ENCODE measurements around the gene METTL23.

Gene METTL23, protein sequence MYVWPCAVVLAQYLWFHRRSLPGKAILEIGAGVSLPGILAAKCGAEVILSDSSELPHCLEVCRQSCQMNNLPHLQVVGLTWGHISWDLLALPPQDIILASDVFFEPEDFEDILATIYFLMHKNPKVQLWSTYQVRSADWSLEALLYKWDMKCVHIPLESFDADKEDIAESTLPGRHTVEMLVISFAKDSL

DNA sequence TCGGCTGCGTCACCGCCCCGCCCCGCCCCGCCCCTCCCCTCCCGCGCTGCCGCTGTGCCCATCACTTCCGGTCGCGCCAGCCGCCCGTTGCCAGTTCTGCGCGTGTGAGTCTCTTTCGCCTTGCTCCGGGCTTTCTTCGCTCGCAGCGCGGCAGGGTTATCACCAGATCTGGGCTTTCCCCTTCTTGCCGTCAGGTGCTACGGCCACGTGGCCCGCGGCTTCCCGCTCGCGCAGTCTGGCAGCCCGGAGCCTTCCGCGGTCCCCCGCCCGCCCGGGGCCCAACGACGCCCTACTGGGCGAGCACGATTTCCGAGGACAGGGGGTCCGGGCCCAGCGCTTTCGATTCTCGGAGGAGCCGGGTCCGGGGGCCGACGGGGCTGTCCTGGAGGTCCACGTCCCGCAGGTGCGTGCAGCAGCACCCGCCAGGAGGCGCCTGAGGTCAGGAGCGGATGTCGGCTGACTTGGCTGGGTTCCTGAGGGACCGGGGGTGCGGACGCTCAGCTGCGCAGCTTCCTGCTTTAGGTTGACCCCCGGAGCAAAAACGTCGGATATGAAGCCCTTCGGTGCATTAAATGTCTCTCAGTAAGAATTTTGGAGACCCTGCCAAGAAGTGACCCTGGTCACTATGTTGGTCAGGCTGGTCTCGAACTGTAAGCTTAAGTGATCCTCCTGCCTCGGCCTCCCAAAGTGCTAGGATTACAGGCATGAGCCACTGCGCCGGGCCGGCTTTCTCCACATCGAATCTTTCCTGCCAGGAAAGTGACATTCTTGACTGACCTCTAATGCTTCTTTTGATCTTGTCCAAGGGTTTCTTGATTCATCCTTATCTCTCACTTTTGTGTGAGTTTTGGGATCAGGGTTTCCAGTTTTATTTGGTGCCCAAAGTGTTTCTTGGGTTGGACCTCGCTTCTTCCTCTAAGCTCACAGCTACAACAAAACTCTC, at the start of gene METTL23:
METTL23 (plus strand) TSS at position 64 of the 943 bp plus-strand sequence. CDS start 2,872 bp downstream, outside the sequence.
- Mint-ChIP-seq H3K9me3 (no peaks in the 10 kb centered on the region), H3K4me3 (peak within 1 kb of the TSS; percentile 97), H3K4me1 (ENCODE audit: low read depth) (peaks cover 59% of the 10 kb centered on the region), H3K27ac (peak within 1 kb of the TSS; percentile 99), H3K36me3 (ENCODE audit: low read depth) (peaks cover 94% of the 10 kb centered on the region), H3K27me3 (no peaks in the 10 kb centered on the region)
- DNase-seq = peak; percentile 88

DNA sequence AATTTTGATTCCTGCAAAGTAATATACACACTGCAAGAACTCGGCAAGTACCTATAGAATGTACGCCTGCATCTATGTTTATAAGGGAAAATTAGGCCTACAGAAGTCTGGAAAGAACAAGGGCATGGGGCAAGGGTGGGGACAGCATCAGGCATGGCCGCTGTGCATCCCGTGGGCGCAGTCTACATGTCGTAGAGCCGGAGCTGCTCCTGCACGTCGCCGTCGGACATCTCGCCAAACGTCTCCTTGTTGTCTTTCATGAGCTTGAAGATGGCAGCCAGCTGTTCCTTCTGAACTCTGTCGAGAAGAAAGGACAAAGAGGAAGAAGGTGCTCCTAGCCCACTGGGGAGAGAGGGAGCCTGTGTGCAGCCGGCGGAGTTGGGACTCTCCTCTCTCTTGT, 49.2 kb upstream of the METTL23 start:
- H3K4me1 Mint-ChIP-seq (ENCODE audit: low read depth) = peaks cover 21% of the 10 kb centered on the region
- DNase-seq = no peak
- H3K4me3 Mint-ChIP-seq = no peak overlapping the region
- no peaks in the 10 kb centered on the region for H3K36me3 Mint-ChIP-seq (ENCODE audit: low read depth)
- H3K27ac Mint-ChIP-seq = no peak overlapping the region
- no peaks in the 10 kb centered on the region for H3K9me3 Mint-ChIP-seq
- no peaks in the 10 kb centered on the region for H3K27me3 Mint-ChIP-seq

DNA sequence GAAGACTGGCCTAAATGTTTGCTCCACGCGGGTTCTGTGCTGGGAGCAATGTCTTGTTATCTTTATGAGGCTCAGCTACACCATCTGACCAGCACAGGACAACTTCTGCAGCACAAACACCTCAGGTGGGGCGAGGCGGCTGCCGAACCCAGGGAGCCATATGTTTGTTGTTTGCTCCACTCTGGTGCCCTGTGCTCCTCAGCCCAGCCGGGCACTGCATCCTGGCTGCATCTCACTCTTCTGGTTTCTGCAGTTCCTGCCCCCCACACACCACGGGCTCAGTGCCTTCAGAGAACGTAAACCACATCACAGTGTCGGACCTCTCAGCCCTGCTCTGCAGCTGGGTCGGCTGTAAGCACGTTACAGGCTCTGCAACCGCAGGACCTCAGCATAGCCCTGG, 48.3 kb upstream of the METTL23 start:
- no peaks in the 10 kb centered on the region for H3K36me3 Mint-ChIP-seq (ENCODE audit: low read depth)
- no peaks in the 10 kb centered on the region for H3K9me3 Mint-ChIP-seq
- peaks cover 12% of the 10 kb centered on the region for H3K4me1 Mint-ChIP-seq (ENCODE audit: low read depth)
- DNase-seq = peak; percentile 43
- H3K4me3 Mint-ChIP-seq = no peak overlapping the region
- no peaks in the 10 kb centered on the region for H3K27me3 Mint-ChIP-seq
- H3K27ac Mint-ChIP-seq = no peak overlapping the region

DNA sequence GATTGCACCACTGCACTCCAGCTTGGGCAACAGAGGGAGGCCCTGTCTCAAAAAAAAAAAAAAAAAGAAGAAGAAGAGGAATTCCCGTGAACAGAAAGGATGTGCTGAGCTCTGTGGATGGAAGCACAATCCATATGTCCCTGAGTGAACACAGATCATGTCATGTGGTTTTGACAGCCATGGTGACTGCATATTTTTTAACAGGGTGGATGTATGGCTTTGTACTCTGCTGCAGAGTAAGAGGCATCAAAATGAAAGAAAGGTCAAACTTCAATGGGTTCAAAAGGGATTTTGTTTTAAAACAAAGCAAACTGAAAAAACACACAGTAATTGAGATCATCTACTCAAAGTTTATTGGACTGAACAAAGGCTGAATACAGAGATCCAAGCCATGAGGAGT, 47.4 kb upstream of the METTL23 start:
- no peaks in the 10 kb centered on the region for H3K9me3 Mint-ChIP-seq
- no peak for DNase-seq
- no peaks in the 10 kb centered on the region for H3K27me3 Mint-ChIP-seq
- peaks cover 10% of the 10 kb centered on the region for H3K4me1 Mint-ChIP-seq (ENCODE audit: low read depth)
- no peak overlapping the region for H3K4me3 Mint-ChIP-seq
- no peak overlapping the region for H3K27ac Mint-ChIP-seq
- no peaks in the 10 kb centered on the region for H3K36me3 Mint-ChIP-seq (ENCODE audit: low read depth)

DNA sequence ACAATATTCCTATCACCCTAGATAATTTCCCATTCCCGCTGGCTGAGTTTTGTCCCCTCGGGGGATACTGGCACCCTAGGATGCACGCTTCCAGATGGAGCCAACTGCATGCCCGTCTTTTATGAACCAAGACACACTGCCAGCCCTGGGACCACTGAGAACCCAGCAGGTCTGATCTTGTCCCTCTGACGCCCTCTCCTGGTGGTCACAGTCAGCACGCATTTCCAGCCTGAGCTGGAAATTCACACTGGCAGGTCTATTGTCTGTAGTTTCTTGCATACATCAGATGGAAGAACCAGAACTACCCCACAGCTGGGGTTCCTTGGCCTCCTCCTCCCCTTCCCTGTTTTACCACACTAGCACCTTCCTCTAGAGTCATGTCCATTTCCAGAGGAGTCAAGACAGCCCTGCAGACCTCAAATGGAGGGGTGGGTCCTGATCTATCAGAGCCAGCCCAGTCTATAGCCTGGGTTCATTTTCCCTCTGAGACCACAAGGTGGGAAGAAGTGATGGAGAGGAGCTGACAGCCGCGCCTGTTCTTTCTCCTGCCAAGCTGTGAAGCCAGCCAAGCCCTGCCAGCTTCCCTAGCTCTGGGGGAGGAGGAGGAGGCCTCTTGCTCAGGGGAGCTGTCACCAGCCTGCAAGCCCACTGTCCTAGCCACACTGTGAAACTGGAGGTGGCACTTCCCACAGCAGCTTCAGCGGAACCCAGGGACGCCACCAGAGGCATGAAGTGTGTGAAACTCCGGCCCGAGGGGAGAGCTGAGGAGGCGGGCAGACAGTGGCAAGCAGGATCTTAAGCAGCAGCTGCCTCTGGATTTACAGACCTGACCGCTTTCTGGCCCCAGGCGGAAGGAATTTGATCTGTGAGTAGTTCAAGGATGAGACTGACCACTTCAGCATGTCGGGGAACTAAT, 45.2 kb upstream of the METTL23 start:
- no peak overlapping the region for H3K27ac Mint-ChIP-seq
- H3K4me1 Mint-ChIP-seq (ENCODE audit: low read depth) = peaks cover 10% of the 10 kb centered on the region
- no peak overlapping the region for H3K4me3 Mint-ChIP-seq
- H3K36me3 Mint-ChIP-seq (ENCODE audit: low read depth) = no peaks in the 10 kb centered on the region
- no peaks in the 10 kb centered on the region for H3K9me3 Mint-ChIP-seq
- H3K27me3 Mint-ChIP-seq = no peaks in the 10 kb centered on the region
- DNase-seq = peak; percentile 69

DNA sequence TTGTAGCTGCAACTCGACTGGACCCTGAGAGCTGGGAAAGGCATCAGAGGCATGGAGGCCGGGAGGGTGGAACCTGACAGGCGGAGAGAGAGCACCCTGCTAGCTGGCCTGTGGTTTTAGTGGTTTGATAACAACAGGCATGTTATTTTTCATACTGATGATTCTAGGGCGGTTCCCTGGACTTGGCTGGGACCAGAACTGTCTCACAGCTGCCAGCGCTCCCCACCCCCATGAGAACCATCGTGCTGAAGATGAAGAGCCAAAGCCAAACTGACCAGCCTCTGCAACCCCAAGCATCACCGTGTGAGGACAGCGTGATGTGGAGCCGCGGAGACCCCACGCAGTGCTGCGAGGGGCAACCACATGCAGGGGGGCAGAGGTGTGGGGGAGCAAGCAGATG, 44.3 kb upstream of the METTL23 start:
- no peak for DNase-seq
- Mint-ChIP-seq H3K9me3 (no peaks in the 10 kb centered on the region), H3K4me3 (no peak overlapping the region), H3K27ac (no peak overlapping the region), H3K27me3 (no peaks in the 10 kb centered on the region), H3K4me1 (ENCODE audit: low read depth) (peaks cover 10% of the 10 kb centered on the region), H3K36me3 (ENCODE audit: low read depth) (no peaks in the 10 kb centered on the region)

DNA sequence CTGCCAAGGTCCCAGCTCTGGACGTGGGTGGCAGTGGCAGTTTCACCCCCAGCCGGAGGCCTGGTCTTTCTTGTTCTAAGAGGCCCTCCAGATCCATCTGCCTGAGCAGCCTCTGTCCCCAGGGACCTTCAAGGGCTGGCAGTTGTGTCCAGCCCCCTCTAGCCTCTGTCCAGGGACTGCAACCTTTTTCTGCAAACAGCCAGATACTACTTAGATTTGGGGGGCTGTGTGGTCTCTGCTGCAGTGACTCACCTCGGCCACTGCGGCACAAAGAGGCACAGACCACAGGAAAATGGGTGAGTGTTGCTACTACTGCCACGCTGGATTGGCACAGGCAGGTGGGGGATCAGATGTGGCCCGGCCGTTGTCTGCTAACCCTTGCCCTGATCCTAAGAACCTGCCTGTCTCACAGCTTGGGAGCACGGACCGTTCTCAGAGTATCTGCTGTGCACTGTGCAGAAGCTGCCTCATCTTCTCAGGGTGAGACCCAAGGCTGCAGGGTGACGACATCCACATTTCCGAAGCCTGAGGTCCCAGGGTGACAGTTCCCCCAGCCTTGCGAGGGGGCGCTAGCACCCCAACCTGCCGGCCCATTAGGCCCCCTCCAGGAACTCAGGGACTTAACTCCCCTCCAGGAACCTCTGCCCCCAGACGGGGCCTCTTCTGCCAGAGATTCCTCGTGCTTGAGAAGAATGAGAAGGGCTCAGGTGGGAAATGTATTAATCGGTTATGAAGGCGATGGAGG, 43.5 kb upstream of the METTL23 start:
- Mint-ChIP-seq H3K36me3 (ENCODE audit: low read depth) (no peaks in the 10 kb centered on the region), H3K9me3 (no peaks in the 10 kb centered on the region), H3K4me3 (no peak overlapping the region), H3K27me3 (no peaks in the 10 kb centered on the region), H3K4me1 (ENCODE audit: low read depth) (peaks cover 10% of the 10 kb centered on the region), H3K27ac (no peak overlapping the region)
- no peak for DNase-seq

DNA sequence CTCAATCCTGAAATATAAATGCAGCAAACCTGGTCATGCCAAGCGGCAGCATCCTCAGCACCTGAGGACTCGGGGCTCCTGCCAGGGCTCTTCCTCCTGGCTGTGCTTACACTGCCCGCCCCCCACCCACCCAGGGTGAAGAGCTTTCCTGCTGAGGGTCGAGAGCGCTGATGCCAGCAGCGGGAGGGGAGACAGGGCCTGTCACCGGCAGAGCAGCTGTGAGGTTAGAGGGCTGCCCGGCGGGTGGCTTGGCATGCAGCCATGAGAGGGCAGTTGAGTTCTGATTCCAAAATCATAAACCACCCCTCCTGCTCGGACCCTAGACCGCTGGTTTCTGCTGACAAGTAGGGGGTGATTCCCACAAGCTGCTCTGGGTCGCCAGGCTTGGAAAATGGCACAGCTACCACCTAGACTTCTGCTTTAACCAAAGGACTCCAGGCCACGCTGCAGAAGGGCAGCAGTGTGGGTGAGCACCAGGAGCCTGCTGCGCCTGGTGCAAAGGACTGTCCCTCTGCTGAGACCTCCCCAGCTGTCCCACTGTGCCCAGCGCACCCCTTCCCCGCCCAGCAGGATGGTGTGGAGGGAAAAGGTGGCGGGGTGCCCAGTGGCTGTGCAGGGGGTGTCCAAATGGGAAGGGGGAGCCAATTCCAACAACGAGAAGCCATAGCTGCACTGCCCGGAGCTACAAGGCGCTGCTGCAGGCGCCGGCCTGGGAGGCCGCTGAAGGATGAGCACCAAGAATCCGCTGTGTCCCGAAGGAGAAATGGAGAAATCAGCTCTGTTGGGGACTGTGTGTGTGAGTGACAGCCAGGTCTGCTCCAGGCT, 42.5 kb upstream of the METTL23 start:
- no peak overlapping the region for H3K27ac Mint-ChIP-seq
- H3K9me3 Mint-ChIP-seq = no peaks in the 10 kb centered on the region
- DNase-seq = no peak
- H3K4me1 Mint-ChIP-seq (ENCODE audit: low read depth) = peaks cover 10% of the 10 kb centered on the region
- no peaks in the 10 kb centered on the region for H3K36me3 Mint-ChIP-seq (ENCODE audit: low read depth)
- H3K27me3 Mint-ChIP-seq = no peaks in the 10 kb centered on the region
- H3K4me3 Mint-ChIP-seq = no peak overlapping the region

DNA sequence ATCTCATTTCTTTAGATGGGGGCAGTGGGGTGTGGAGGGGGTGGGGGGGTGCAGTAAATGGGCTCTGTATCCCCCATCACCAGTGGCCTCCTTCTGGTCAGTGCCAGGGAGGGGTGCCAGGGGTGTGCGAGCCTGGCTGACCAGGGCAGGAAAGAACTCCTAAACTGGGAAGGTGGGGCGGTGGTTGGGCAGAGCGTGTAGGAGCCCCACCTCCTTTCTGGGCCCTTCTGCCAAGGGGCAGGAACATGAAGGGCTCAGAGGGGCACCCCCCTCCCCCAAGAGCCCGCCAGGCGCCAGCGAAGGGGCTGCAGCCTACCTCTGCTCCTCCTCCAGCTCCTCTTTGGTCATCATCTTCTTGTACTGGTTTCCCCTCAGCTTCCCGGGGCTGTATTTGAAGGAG, 41.9 kb upstream of the METTL23 start:
- Mint-ChIP-seq H3K4me3 (no peak overlapping the region), H3K27ac (no peak overlapping the region), H3K4me1 (ENCODE audit: low read depth) (peaks cover 10% of the 10 kb centered on the region), H3K27me3 (no peaks in the 10 kb centered on the region), H3K9me3 (no peaks in the 10 kb centered on the region), H3K36me3 (ENCODE audit: low read depth) (no peaks in the 10 kb centered on the region)
- DNase-seq = no peak

DNA sequence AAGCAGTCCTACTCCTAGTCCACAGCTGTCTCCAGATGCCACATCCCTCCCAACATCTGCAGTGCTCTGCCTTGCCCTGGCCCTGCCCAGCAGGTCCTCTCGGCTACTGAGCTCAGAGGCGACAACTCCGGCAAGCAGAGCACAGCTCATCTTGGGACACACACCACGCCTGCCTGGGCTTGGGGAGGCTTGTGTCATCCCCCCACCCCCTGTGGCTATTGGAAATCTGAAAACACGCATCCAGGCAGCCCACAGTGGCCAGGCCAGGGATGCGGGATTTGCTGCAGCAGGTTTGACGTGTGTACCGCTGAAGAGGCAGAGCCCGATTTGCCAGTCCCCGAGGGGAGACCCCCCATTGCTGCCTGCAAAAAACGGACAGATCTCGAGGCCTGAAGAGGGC, 41.3 kb upstream of the METTL23 start:
- Mint-ChIP-seq H3K27ac (no peak overlapping the region), H3K36me3 (ENCODE audit: low read depth) (no peaks in the 10 kb centered on the region), H3K9me3 (no peaks in the 10 kb centered on the region), H3K4me1 (ENCODE audit: low read depth) (peaks cover 10% of the 10 kb centered on the region), H3K4me3 (no peak overlapping the region), H3K27me3 (no peaks in the 10 kb centered on the region)
- no peak for DNase-seq

DNA sequence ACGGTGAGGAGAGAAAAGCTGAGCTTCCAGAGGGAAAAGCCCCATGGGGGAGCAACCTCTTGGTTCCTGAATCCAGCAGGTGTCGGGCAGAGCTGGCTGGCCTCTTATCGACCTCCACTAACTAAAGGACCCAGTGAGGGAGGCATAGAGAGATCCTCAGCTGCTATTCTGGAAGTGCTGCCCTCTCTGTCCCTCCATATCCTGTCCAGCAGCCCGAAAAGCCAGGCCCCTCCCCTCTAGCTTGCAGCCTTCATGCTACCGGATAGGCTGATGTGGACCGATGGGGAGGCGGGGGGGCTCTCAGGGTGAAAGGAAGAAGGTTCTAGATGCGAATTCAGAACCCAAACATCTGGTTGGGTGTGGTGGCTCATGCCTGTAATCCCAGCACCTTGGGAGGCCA, 40.8 kb upstream of the METTL23 start:
- no peak for DNase-seq
- Mint-ChIP-seq H3K27ac (no peak overlapping the region), H3K9me3 (no peaks in the 10 kb centered on the region), H3K27me3 (no peaks in the 10 kb centered on the region), H3K36me3 (ENCODE audit: low read depth) (no peaks in the 10 kb centered on the region), H3K4me1 (ENCODE audit: low read depth) (peaks cover 10% of the 10 kb centered on the region), H3K4me3 (no peak overlapping the region)

DNA sequence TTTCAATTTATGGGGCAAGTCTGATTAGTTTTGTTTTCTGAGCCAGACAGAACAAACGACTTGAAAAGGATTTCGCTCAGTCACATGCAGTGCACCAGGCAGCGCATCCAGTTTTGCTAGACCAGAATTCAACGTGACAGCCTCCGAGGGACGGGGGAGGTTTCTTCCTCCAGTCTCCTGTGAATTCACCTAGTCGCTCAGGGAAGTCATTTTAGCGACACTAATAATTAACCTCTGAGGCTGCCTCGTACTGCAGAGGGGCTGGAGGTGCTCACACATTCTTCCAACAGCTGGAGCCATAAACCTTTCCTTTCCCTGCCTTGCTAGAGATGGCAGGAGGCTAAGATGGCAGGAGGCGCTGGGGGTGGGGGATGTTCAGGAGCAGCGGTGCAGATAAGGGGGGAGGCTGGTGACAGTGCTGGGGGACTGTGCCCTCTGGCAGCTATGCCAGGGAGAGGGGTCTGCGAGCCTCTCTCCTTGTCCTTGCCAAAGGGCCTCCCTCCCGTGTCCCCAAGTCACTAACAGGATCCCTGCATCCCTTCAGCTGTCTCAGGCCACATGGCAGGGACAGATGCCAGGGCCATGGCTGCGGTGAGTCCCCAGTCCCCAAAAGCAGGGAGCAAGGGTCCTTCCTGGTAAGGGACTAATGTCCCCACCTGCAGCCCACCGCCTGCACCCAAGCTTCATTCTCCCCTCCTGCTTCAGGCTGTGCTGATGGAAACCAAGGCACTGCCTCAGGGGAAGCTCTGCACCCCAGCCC, 39.9 kb upstream of the METTL23 start:
- Mint-ChIP-seq H3K36me3 (ENCODE audit: low read depth) (no peaks in the 10 kb centered on the region), H3K27ac (no peak overlapping the region), H3K9me3 (no peaks in the 10 kb centered on the region), H3K4me1 (ENCODE audit: low read depth) (peaks cover 6% of the 10 kb centered on the region), H3K4me3 (no peak overlapping the region), H3K27me3 (no peaks in the 10 kb centered on the region)
- DNase-seq = no peak

All from activated T-cell treated with anti-CD3 and anti-CD28 coated beads, Interleukin-2, amount 50 U/mL, for 24 hours (primary cell).